Stimulated activated naive CD8-positive, alpha-beta T cell treated with anti-CD3 and anti-CD28 coated beads, Interleukin-15, Interleukin-2, amounts not matched to agents 100 ng/mL and 50 ng/mL, for 24 hours (primary cell): ENCODE results near the gene BEST1.

Experiments
- H3K27ac Mint-ChIP-seq: one replicate; pipeline ENCODE4 v1.8.0; 2021; ENCODE audit warnings: mild to moderate bottlenecking, mixed read lengths
- H3K27me3 Mint-ChIP-seq: one replicate; pipeline ENCODE4 v1.8.0; 2021; ENCODE audit warnings: mixed read lengths
- H3K36me3 Mint-ChIP-seq: one replicate; pipeline ENCODE4 v1.8.0; 2021; ENCODE audit warnings: low read depth, mixed read lengths
- H3K4me1 Mint-ChIP-seq: one replicate; pipeline ENCODE4 v1.8.0; 2021; ENCODE audit warnings: low read depth, mixed read lengths
- H3K4me3 Mint-ChIP-seq: one replicate; pipeline ENCODE4 v1.8.0; 2021; ENCODE audit warnings: mild to moderate bottlenecking, mixed read lengths
- H3K9me3 Mint-ChIP-seq: one replicate; pipeline ENCODE4 v1.8.0; 2021; ENCODE audit warnings: mixed read lengths

Gene BEST1

GRCh38 chr11:61911701-61912529 lies 38.2 kb upstream of the BEST1 start:
- Mint-ChIP-seq H3K4me3 (no peak overlapping the region), H3K36me3 (no peaks in the 10 kb centered on the region), H3K27me3 (peaks cover 19% of the 10 kb centered on the region), H3K27ac (no peak overlapping the region), H3K9me3 (no peaks in the 10 kb centered on the region), H3K4me1 (no peaks in the 10 kb centered on the region)

- no peak overlapping the region for H3K4me3 Mint-ChIP-seq
- H3K4me1 Mint-ChIP-seq, result no peaks in the 10 kb centered on the region
- peaks cover 19% of the 10 kb centered on the region for H3K27me3 Mint-ChIP-seq
These were observed 37.6 kb upstream of the BEST1 start for GRCh38 chr11:61912530-61912898.

GRCh38 chr11:61912991-61913698 lies 37.0 kb upstream of the BEST1 start:
- H3K4me1 Mint-ChIP-seq, result peaks cover 6% of the 10 kb centered on the region
- no peaks in the 10 kb centered on the region for H3K9me3 Mint-ChIP-seq
- no peak overlapping the region for H3K27ac Mint-ChIP-seq
- no peaks in the 10 kb centered on the region for H3K36me3 Mint-ChIP-seq
- peaks cover 26% of the 10 kb centered on the region for H3K27me3 Mint-ChIP-seq
- no peak overlapping the region for H3K4me3 Mint-ChIP-seq

More at GRCh38 chr11:61912530-61912898, 37.6 kb upstream of the BEST1 start:
- Mint-ChIP-seq H3K9me3 (no peaks in the 10 kb centered on the region), H3K36me3 (no peaks in the 10 kb centered on the region), H3K27ac (no peak overlapping the region)

- H3K27ac Mint-ChIP-seq, result no peak overlapping the region
- peaks cover 33% of the 10 kb centered on the region for H3K27me3 Mint-ChIP-seq
- H3K4me1 Mint-ChIP-seq, result peaks cover 9% of the 10 kb centered on the region
- H3K9me3 Mint-ChIP-seq, result no peaks in the 10 kb centered on the region
- H3K36me3 Mint-ChIP-seq, result no peaks in the 10 kb centered on the region
- H3K4me3 Mint-ChIP-seq, result no peak overlapping the region
These were observed 36.3 kb upstream of the BEST1 start for GRCh38 chr11:61913699-61914395.

DNA sequence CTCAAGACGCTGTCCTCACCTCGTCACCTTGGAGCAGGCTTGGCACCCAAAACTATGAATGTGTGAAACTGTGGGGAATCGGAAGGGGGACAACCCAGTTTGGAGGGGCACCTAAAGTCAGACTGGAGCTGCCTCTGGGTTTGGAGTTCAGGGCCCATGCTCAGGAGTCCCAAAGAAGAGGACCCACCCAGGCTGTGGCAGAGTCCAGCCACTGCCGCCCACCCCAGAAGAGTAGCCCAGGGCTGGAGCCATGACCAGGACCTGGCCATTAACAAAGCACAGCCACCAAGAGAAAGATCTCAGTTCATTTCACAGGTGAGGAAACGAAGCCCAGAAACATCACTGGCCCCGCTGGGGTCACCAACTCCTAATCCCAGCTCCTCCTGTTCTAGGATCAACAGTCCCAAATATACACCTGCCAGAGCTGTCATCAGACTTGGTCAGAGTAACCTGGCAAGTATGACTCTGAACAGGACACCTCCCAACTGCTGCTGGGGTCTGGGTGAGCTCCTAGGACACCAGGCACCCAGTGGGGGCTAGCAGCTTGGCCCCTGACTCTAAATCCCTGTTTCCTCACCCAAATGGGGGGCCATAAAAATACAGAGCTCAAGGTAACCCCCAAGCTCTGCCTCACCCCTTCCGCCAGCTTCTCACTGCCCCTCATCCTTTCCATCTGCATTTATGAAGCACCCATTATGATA lies 35.5 kb upstream of the BEST1 start:
- Mint-ChIP-seq H3K27ac (no peak overlapping the region), H3K4me3 (no peak overlapping the region), H3K27me3 (peaks cover 39% of the 10 kb centered on the region)

GRCh38 chr11:61916737-61917333 lies 33.3 kb upstream of the BEST1 start:
- H3K4me3 Mint-ChIP-seq, result no peak overlapping the region
- H3K27ac Mint-ChIP-seq, result no peak overlapping the region

More for the DNA sequence above, 35.5 kb upstream of the BEST1 start:
- H3K9me3 Mint-ChIP-seq, result no peaks in the 10 kb centered on the region
- no peaks in the 10 kb centered on the region for H3K36me3 Mint-ChIP-seq
- peaks cover 9% of the 10 kb centered on the region for H3K4me1 Mint-ChIP-seq

GRCh38 chr11:61917334-61918109 lies 32.6 kb upstream of the BEST1 start, which contains the start of gene RAB3IL1:
Gene RAB3IL1, minus strand, starts transcription at chr11:61917566. Its CDS starts 199 bp downstream, at chr11:61917367.
- peak within 1 kb of the TSS; percentile 72 for H3K4me3 Mint-ChIP-seq
- no peak within 1 kb of the TSS for H3K27ac Mint-ChIP-seq
- peaks cover 9% of the 10 kb centered on the region for H3K4me1 Mint-ChIP-seq
- peaks cover 51% of the 10 kb centered on the region for H3K27me3 Mint-ChIP-seq
- no peaks in the 10 kb centered on the region for H3K36me3 Mint-ChIP-seq
- no peaks in the 10 kb centered on the region for H3K9me3 Mint-ChIP-seq

More at GRCh38 chr11:61916737-61917333, 33.3 kb upstream of the BEST1 start:
- peaks cover 51% of the 10 kb centered on the region for H3K27me3 Mint-ChIP-seq
- H3K36me3 Mint-ChIP-seq, result no peaks in the 10 kb centered on the region
- H3K4me1 Mint-ChIP-seq, result peaks cover 9% of the 10 kb centered on the region
- no peaks in the 10 kb centered on the region for H3K9me3 Mint-ChIP-seq

GRCh38 chr11:61918251-61918937 lies 31.8 kb upstream of the BEST1 start:
- no peak overlapping the region for H3K27ac Mint-ChIP-seq
- H3K27me3 Mint-ChIP-seq, result peaks cover 51% of the 10 kb centered on the region
- no peaks in the 10 kb centered on the region for H3K36me3 Mint-ChIP-seq
- H3K9me3 Mint-ChIP-seq, result no peaks in the 10 kb centered on the region
- H3K4me1 Mint-ChIP-seq, result peaks cover 9% of the 10 kb centered on the region
- H3K4me3 Mint-ChIP-seq, result peak overlapping the region; percentile 72

DNA sequence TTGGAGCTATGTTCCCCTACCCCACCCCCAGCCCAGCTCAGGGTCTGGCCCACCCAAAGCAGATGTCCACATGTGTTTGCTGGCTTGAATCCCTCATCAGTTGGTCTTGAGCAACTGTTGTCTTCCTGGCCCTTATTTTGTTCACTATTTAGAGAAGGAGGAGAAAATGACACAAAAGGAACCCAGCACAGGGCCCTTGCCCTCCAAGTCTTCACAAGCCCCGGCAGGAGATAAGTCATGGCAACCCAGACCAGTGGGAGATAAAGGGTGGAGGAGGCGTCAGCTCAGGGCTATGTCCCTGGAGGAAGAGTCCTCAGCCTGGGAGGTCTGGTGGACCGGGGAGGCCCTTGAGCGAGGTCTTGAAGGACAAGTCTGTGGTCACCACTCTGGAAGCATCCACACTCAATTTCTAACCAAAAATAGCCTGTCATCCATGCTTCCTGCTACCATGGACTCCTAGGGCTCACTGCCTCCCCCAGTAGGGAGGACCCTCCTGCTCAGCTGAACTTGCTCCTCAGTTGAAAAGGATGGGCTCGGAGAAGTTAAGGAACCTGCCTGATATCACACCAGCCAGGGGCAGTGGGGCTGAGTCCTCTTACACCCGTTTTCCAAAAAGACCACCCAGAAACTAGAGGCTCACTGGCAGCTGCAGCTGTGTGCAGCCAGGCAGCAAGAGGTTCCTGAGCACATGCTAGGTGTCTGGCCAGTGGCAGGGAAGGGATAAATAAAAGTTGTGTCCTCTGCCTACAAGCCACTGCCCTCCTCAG lies 31.0 kb upstream of the BEST1 start:
- peaks cover 51% of the 10 kb centered on the region for H3K27me3 Mint-ChIP-seq
- H3K4me1 Mint-ChIP-seq, result peaks cover 9% of the 10 kb centered on the region
- no peak overlapping the region for H3K4me3 Mint-ChIP-seq
- H3K27ac Mint-ChIP-seq, result no peak overlapping the region
- no peaks in the 10 kb centered on the region for H3K9me3 Mint-ChIP-seq
- no peaks in the 10 kb centered on the region for H3K36me3 Mint-ChIP-seq

DNA sequence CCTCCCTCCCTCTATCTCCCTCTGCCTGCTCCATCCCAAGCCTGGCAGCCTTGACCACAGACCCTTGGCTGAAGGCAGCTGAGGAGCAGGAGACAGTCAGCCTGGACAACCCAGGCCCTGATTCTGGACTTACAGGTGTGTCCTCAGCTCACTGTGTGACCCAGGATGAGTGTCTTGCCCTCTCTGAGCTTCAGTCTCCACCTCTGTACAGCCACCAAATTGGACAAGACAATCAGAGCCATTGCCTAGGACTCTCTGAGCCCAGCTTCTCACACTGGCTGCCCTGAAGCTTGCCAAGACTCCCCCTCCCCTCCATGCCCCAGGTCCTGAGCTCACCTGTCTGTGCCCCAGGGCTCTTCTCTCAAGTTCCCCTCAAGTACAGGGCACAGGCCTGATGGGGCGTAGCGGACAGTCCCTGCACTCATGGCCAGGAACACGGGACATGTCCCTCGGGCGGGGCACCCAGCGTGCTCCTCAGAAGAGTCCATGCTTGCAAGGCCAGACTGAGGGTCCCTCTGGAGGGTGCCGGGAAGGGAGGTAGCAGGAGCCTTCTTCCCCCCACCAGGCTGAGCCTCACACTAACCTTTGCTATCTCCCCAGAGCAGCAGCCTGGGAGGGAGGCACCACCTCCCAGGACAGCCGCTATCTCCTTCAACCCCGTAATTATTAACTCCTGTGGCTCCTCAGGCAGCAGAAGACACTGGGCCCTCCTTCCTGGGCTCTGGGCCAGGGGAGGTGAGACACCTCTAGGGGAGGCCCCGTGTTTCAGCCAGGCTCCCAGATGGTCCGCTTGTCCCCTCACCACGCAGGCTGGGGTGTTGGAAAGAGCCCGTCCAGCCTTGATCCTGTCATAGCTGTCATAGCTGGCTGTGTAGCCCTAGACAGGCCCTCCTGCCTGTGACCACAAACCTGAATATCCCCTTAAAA lies 30.2 kb upstream of the BEST1 start:
- no peaks in the 10 kb centered on the region for H3K9me3 Mint-ChIP-seq
- peaks cover 9% of the 10 kb centered on the region for H3K4me1 Mint-ChIP-seq
- no peak overlapping the region for H3K27ac Mint-ChIP-seq
- H3K4me3 Mint-ChIP-seq, result no peak overlapping the region
- H3K36me3 Mint-ChIP-seq, result no peaks in the 10 kb centered on the region
- H3K27me3 Mint-ChIP-seq, result peaks cover 50% of the 10 kb centered on the region

DNA sequence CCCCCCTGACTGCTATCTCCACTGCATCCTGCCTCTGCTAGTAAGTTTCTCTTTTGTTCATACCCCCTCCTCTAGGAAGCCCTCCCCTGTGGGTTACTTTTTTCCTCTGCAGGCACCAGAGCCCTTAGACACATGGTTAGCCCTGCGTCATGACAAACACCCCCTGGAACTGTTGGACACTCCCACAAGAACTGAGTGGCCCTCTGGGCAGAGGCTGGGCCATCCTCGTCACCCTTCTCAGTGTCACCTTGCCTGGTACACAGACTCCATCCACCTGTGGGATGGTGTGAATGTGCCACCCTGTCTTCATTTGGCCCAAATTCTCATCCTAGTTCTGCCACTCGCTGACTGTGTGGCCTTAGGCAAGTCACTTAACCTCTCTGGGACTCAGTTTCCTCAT lies 28.7 kb upstream of the BEST1 start:
- H3K27ac Mint-ChIP-seq, result no peak overlapping the region
- H3K4me3 Mint-ChIP-seq, result no peak overlapping the region
- H3K9me3 Mint-ChIP-seq, result no peaks in the 10 kb centered on the region
- peaks cover 9% of the 10 kb centered on the region for H3K4me1 Mint-ChIP-seq
- H3K27me3 Mint-ChIP-seq, result peaks cover 39% of the 10 kb centered on the region
- H3K36me3 Mint-ChIP-seq, result no peaks in the 10 kb centered on the region

GRCh38 chr11:61922539-61922938 lies 27.6 kb upstream of the BEST1 start:
- Mint-ChIP-seq H3K27ac (no peak overlapping the region), H3K4me3 (no peak overlapping the region), H3K4me1 (peaks cover 9% of the 10 kb centered on the region), H3K27me3 (peaks cover 39% of the 10 kb centered on the region), H3K9me3 (no peaks in the 10 kb centered on the region), H3K36me3 (no peaks in the 10 kb centered on the region)
